Esophagus muscularis mucosa (tissue), 4 donors: ENCODE data around the gene CMTM7. TPM values are rescaled to one million over a fixed set of nuclear protein-coding genes. Genes with fewer than 3 reads are reported as not detected.

Experiments
- DNase-seq: peaks from one replicate; pipeline ENCODE4 v3.0.0-alpha.2; 2017; ENCODE audit errors: extremely low spot score
- H3K27ac ChIP-seq, 4 donors: fragments of 200-600 bp; sonication (generic); replicated peaks in 1 of 4; 1 replicate in 3 of 4; 2 replicates in 1 of 4; pipeline ENCODE4 v1.5.1; 2016 to 2019; ENCODE audit warnings: mild to moderate bottlenecking in 1 of 4
- H3K27me3 ChIP-seq, 4 donors: fragments of 200-600 bp; sonication (generic); one replicate each; pipeline versions ENCODE4 v1.5.1 to v1.6.0; 2016 to 2019
- H3K36me3 ChIP-seq, 4 donors: fragments of 200-600 bp; sonication (generic); one replicate each; pipeline ENCODE4 v1.5.1; 2016 to 2019
- H3K4me1 ChIP-seq, 4 donors: fragments of 200-600 bp; sonication (generic); one replicate each; pipeline ENCODE4 v1.5.1; 2016 to 2019
- H3K4me3 ChIP-seq, 4 donors: fragments of 200-600 bp; sonication (generic); 1 replicate in 2 of 4; 2 replicates in 2 of 4; pipeline ENCODE4 v1.5.1; 2016 to 2019; ENCODE audit warnings: mild to moderate bottlenecking in 4 of 4, moderate library complexity in 1 of 4
- H3K9me3 ChIP-seq, 4 donors: fragments of 200-600 bp; sonication (generic); 1 replicate in 3 of 4; 2 replicates in 1 of 4; pipeline ENCODE4 v1.5.1; 2016 to 2019
- CTCF ChIP-seq, 3 experiments: fragments of 200-600 bp in 2 of 3; fragments of 450-650 bp in 1 of 3; sonication (generic) in 2 of 3; IDR thresholded peaks; one replicate each; pipeline ENCODE4 v1.5.1; 2017 to 2019; ENCODE audit warnings: antibody characterized with exemption in 3 of 3, mild to moderate bottlenecking in 2 of 3, moderate library complexity in 1 of 3
- EP300 ChIP-seq: sonication (generic); formaldehyde crosslinking; IDR thresholded peaks from one replicate; pipeline ENCODE4 v1.6.1; 2017; ENCODE audit warnings: antibody characterized with exemption
- POLR2A ChIP-seq: fragments of 450-650 bp; IDR thresholded peaks from one replicate; pipeline ENCODE4 v1.6.1; 2017; ENCODE audit warnings: antibody characterized with exemption, moderate library complexity, mild to moderate bottlenecking, low read depth
- POLR2AphosphoS5 ChIP-seq, 2 donors: sonication (generic); formaldehyde crosslinking; IDR thresholded peaks; one replicate each; pipeline ENCODE4 v1.6.1; 2017; ENCODE audit warnings: antibody characterized with exemption in 2 of 2
- WGBS: methylation state at CpG from one replicate; pipeline ENCODE4 v1.1.5; 2018; 5-methylcytosine and 5-hydroxymethylcytosine counted together
- intact Hi-C: fragments of 100-400 bp; cut with DNase I; formaldehyde crosslinking; loops from one replicate; pipeline ENCODE4 v1.15.1; 2023
- total RNA-seq, 4 donors: library from RNA; depleted of rRNA; stranded (reverse); fragments of >200 nt; gene quantifications; one replicate each; pipeline versions ENCODE4 v1.1.0 to v1.2.1, GENCODE V29; 2016

Gene CMTM7
- total RNA-seq, 4 donors from 2014 or later, result 8.2 to 10.8 (median 8.5) TPM

- no peaks in the 10 kb centered on the region for H3K36me3 ChIP-seq
- 81% methylated on average over 5 of the region's 5 CpGs for WGBS
- no peak for DNase-seq
- H3K27ac ChIP-seq, result no peak overlapping the region
- no peak overlapping the region for H3K4me3 ChIP-seq
- no peaks in the 10 kb centered on the region for H3K27me3 ChIP-seq
- TF ChIP-seq CTCF (IDR thresholded peaks at IDR 0.05), result no peak
- no peak for TF ChIP-seq EP300
- TF ChIP-seq POLR2A, result no peak
- H3K4me1 ChIP-seq, result peaks cover 0 to 5% (median 0%) of the 10 kb centered on the region in 4 donors
- intact Hi-C loops, result loop anchor here (10.0 kb wide), 1 partner anchor 292 kb away; no protein-coding TSS in a partner anchor
- no peaks in the 10 kb centered on the region for H3K9me3 ChIP-seq
These were observed 18.4 kb upstream of the CMTM7 start for GRCh38 chr3:32373276-32373675.

GRCh38 chr3:32373844-32374243 lies 17.8 kb upstream of the CMTM7 start:
- DNase-seq, result no peak
- intact Hi-C loops, result loop anchor here (10.0 kb wide), 1 partner anchor 291 kb away; no protein-coding TSS in a partner anchor
- 92% methylated on average over 5 of the region's 5 CpGs for WGBS
- Histone ChIP-seq H3K36me3 (no peaks in the 10 kb centered on the region), H3K9me3 (no peaks in the 10 kb centered on the region), H3K4me1 (peaks cover 0 to 5% (median 0%) of the 10 kb centered on the region in 4 donors), H3K27ac (no peak overlapping the region), H3K27me3 (no peaks in the 10 kb centered on the region), H3K4me3 (no peak overlapping the region)
- TF ChIP-seq POLR2AphosphoS5 (IDR thresholded peaks at IDR 0.05), result no peak
- TF ChIP-seq POLR2A, result no peak
- no peak for TF ChIP-seq CTCF (IDR thresholded peaks at IDR 0.05)
- no peak for TF ChIP-seq EP300

- Histone ChIP-seq H3K4me1 (peaks cover 0 to 5% (median 0%) of the 10 kb centered on the region in 4 donors), H3K4me3 (no peak overlapping the region), H3K36me3 (no peaks in the 10 kb centered on the region), H3K27ac (no peak overlapping the region), H3K9me3 (no peaks in the 10 kb centered on the region), H3K27me3 (no peaks in the 10 kb centered on the region)
- no peak for DNase-seq
- intact Hi-C loops, result loop anchor here (10.0 kb wide), 1 partner anchor 290 kb away; no protein-coding TSS in a partner anchor
- TF ChIP-seq EP300 (no peak), CTCF (IDR thresholded peaks at IDR 0.05) (peak; percentile 61 to 71 (median 69))
- 56% methylated on average over 12 of the region's 12 CpGs for WGBS
These were observed 16.7 kb upstream of the CMTM7 start for GRCh38 chr3:32374788-32375595.

GRCh38 chr3:32375596-32375930 lies 16.1 kb upstream of the CMTM7 start:
- no peak overlapping the region for H3K4me3 ChIP-seq
- peaks cover 0 to 5% (median 0%) of the 10 kb centered on the region in 4 donors for H3K4me1 ChIP-seq
- intact Hi-C loops, result loop anchor here (10.0 kb wide), 1 partner anchor 289 kb away; no protein-coding TSS in a partner anchor
- 90% methylated on average over 5 of the region's 5 CpGs for WGBS
- TF ChIP-seq POLR2AphosphoS5 (IDR thresholded peaks at IDR 0.05), result no peak
- TF ChIP-seq POLR2A, result no peak
- TF ChIP-seq CTCF (IDR thresholded peaks at IDR 0.05), result no peak
- no peak for TF ChIP-seq EP300
- no peaks in the 10 kb centered on the region for H3K9me3 ChIP-seq
- no peak overlapping the region for H3K27ac ChIP-seq
- no peaks in the 10 kb centered on the region for H3K27me3 ChIP-seq
- no peak for DNase-seq
- no peaks in the 10 kb centered on the region for H3K36me3 ChIP-seq
